Stimulated activated naive CD8-positive, alpha-beta T cell treated with anti-CD3 and anti-CD28 coated beads, Interleukin-15, Interleukin-2, amounts not matched to agents 100 U/mL and 50 U/mL, for 24 hours (primary cell): ENCODE results near the gene TBR1.

Experiments used
- ATAC-seq: fragments of 150-1000 bp; cut with Tn5 transposase; one replicate; pipeline ENCODE4 v1.10.0; 2021
- DNase-seq: peaks from one replicate; pipeline ENCODE4 v3.0.0; 2021

The TBR1 gene

GRCh38 chr2:161427664-161428587, 11.8 kb downstream of the TBR1 start:
- DNase-seq (no peak), ATAC-seq (no peak)

GRCh38 chr2:161430386-161430785, 14.3 kb downstream of the TBR1 start:
- ATAC-seq (no peak), DNase-seq (no peak)

GRCh38 chr2:161432107-161432506, 16.0 kb downstream of the TBR1 start:
- ATAC-seq = no peak
- DNase-seq = no peak

GRCh38 chr2:161434118-161434517, 18.0 kb downstream of the TBR1 start:
- DNase-seq = no peak
- ATAC-seq = no peak

- ATAC-seq (no peak), DNase-seq (no peak)
Observed at GRCh38 chr2:161436411-161436810, 20.3 kb downstream of the TBR1 start.

GRCh38 chr2:161438598-161438997, 22.5 kb downstream of the TBR1 start:
- ATAC-seq = no peak
- no peak for DNase-seq

- DNase-seq = no peak
- no peak for ATAC-seq
Observed at GRCh38 chr2:161445097-161445496, 29.0 kb downstream of the TBR1 start.

- ATAC-seq (no peak), DNase-seq (no peak)
Observed at GRCh38 chr2:161448431-161448830, 32.3 kb downstream of the TBR1 start.

- ATAC-seq (no peak), DNase-seq (no peak)
Observed at GRCh38 chr2:161471631-161472030, 55.5 kb downstream of the TBR1 start.

- ATAC-seq = no peak
Observed at GRCh38 chr2:161474920-161475319, 58.8 kb downstream of the TBR1 start.

More at GRCh38 chr2:161474920-161475319, 58.8 kb downstream of the TBR1 start:
- no peak for DNase-seq
